Endothelial cell of umbilical vein (primary cell): ENCODE results near the gene NBEA.

Experiments used
- CTCF ChIP-seq, 2 donors: IDR thresholded peaks; 1 replicate in 1 of 2; 2 replicates in 1 of 2; pipeline ENCODE4 v1.5.1; 2011; ENCODE audit warnings: low read length in 2 of 2, mild to moderate bottlenecking in 2 of 2, moderate library complexity in 2 of 2, control low read depth in 1 of 2, inconsistent platforms in 1 of 2, low read depth in 1 of 2; ENCODE audit not compliant: insufficient read depth in 1 of 2; ENCODE audit errors: extremely low read depth in 1 of 2
- FOS ChIP-seq: IDR thresholded peaks from 2 replicates; pipeline ENCODE4 v1.6.1; 2011; ENCODE audit warnings: mild to moderate bottlenecking, low read length, moderate library complexity, borderline replicate concordance; ENCODE audit not compliant: insufficient read depth
- MYC ChIP-seq: IDR thresholded peaks from one replicate; pipeline ENCODE4 v1.6.1; 2011; ENCODE audit warnings: mild to moderate bottlenecking, low read depth, low read length
- POLR2A ChIP-seq: IDR thresholded peaks from 2 replicates; pipeline ENCODE4 v1.6.1; 2012; ENCODE audit warnings: low read depth, mild to moderate bottlenecking, control low read depth, low read length
- POLR2AphosphoS5 ChIP-seq: IDR thresholded peaks from 2 replicates; pipeline ENCODE4 v1.6.1; 2012; ENCODE audit warnings: low read depth, mild to moderate bottlenecking, control low read depth, low read length, moderate library complexity; ENCODE audit not compliant: insufficient read depth
- TF ChIP-seq, protein P1 (sequence below): IDR thresholded peaks from 2 replicates; pipeline ENCODE4 v1.6.1; 2011; ENCODE audit not compliant: insufficient read depth, insufficient read length

GRCh38 chr13:35631666-35632065 is 689.6 kb downstream of the NBEA start:
- TF ChIP-seq CTCF (IDR thresholded peaks at IDR 0.05; ENCODE audit: extremely low read depth in 1 of 2, insufficient read depth in 1 of 2, low read depth in 1 of 2, low read length in 2 of 2) (no peak), POLR2AphosphoS5 (no peak), POLR2A (no peak), MYC (no peak), FOS (no peak)
- TF ChIP-seq, protein P1, sequence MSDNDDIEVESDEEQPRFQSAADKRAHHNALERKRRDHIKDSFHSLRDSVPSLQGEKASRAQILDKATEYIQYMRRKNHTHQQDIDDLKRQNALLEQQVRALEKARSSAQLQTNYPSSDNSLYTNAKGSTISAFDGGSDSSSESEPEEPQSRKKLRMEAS, result no peak
